Right atrium auricular region (tissue), 2 donors: Measurements from ENCODE around the gene PAM16. TPM values are rescaled to one million over a fixed set of nuclear protein-coding genes. Genes with fewer than 3 reads are reported as not detected.

Experiments used
- DNase-seq: peaks from one replicate; pipeline ENCODE4 v3.0.0-alpha.2; 2019; ENCODE audit warnings: low spot score
- H3K27ac ChIP-seq, 2 donors: fragments of 200-600 bp; sonication (generic); 1 replicate in 1 of 2; 2 replicates in 1 of 2; pipeline ENCODE4 v1.5.1; 2016 to 2019
- H3K27me3 ChIP-seq, 2 donors: fragments of 200-600 bp; sonication (generic); one replicate each; pipeline versions ENCODE4 v1.5.1 to v1.6.0; 2017 to 2019
- H3K36me3 ChIP-seq: fragments of 200-600 bp; sonication (generic); one replicate; pipeline ENCODE4 v1.5.1; 2016
- H3K4me1 ChIP-seq, 2 donors: fragments of 200-600 bp; sonication (generic); one replicate each; pipeline versions ENCODE4 v1.5.1 to v1.6.0; 2017 to 2019
- H3K4me3 ChIP-seq, 2 donors: fragments of 200-600 bp; sonication (generic); 1 replicate in 1 of 2; 2 replicates in 1 of 2; pipeline ENCODE4 v1.5.1; 2017 to 2019; ENCODE audit warnings: mild to moderate bottlenecking in 1 of 2, moderate library complexity in 1 of 2
- H3K9me3 ChIP-seq, 2 donors: fragments of 200-600 bp; sonication (generic); one replicate each; pipeline ENCODE4 v1.5.1; 2019
- total RNA-seq, 2 donors: library from RNA; depleted of rRNA; stranded (reverse); fragments of >200 nt; gene quantifications; one replicate each; pipeline ENCODE4 v1.1.0, GENCODE V29; 2016
- TF ChIP-seq, protein P1 (sequence below), 2 donors: fragments of 200-600 bp; sonication (generic); IDR thresholded peaks; one replicate each; pipeline ENCODE4 v1.5.1; 2019; ENCODE audit warnings: antibody characterized with exemption in 2 of 2

Gene PAM16
- total RNA-seq, 2 donors from 2014 or later, result 54.6 to 85.7 TPM

DNA sequence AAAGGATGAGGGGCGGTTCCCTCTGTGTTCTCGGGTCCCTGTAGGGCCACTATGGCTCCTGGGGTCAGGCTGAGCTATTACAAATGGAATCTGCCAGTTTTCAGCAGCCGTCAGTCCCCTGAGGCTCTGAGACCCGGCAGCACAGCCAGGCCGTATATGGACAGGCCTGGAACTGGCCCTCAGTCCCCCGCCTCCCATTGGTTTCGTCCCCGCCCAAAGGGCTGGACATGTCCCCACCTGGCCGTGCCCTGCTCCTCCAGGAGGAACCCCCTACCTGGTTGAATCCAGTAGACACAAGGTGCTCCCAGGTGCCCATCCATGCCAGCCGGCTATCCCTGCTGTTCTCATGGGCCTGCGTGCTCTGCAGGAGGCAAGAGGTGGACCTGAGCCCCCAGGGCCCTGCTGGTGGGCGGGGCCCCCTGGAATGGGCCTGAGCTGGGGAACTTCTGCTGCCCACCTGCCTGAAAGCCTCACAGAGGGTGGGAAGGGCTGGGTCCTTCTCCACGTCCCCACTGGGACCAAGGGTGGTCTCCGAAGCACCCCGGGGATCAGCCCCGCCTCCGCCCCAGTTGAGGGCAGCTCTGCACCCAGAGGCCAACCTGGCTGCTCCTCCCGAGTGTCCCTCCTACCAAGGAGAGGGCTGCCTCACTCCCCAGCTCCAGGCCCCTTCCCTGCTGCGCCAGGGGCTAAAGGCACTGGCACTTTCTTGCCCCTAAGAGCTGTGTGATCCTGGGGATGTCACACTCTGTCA, 37.3 kb upstream of the PAM16 start:
- TF ChIP-seq, protein P1, sequence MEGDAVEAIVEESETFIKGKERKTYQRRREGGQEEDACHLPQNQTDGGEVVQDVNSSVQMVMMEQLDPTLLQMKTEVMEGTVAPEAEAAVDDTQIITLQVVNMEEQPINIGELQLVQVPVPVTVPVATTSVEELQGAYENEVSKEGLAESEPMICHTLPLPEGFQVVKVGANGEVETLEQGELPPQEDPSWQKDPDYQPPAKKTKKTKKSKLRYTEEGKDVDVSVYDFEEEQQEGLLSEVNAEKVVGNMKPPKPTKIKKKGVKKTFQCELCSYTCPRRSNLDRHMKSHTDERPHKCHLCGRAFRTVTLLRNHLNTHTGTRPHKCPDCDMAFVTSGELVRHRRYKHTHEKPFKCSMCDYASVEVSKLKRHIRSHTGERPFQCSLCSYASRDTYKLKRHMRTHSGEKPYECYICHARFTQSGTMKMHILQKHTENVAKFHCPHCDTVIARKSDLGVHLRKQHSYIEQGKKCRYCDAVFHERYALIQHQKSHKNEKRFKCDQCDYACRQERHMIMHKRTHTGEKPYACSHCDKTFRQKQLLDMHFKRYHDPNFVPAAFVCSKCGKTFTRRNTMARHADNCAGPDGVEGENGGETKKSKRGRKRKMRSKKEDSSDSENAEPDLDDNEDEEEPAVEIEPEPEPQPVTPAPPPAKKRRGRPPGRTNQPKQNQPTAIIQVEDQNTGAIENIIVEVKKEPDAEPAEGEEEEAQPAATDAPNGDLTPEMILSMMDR (IDR thresholded peaks at IDR 0.05), result no peak
- Histone ChIP-seq H3K27ac (peak overlapping the region; percentile 59 to 72), H3K27me3 (no peaks in the 10 kb centered on the region), H3K36me3 (no peaks in the 10 kb centered on the region), H3K4me3 (no peak overlapping the region), H3K4me1 (peaks cover 0 to 59% of the 10 kb centered on the region in 2 donors), H3K9me3 (no peaks in the 10 kb centered on the region)
- no peak for DNase-seq

DNA sequence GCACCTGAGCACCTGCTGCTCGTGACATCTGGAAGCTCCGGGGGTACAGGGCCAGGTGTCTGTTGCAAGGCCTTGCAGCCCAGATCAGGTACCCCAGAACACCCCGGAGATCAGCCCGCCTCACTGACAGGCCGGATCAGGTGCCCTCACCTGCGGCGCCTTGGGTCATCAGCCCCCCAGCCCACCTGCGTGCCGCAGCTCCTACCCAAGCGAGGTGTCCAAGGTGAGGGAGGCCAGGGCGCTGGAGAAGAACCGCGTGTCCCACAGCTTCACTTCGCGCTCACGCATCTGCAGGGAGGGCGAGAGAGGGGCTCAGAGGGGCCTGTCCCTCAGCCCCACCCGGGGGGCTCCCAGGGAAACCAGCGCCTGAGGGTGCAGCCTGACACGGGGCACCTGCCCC, 36.7 kb upstream of the PAM16 start:
- Histone ChIP-seq H3K27me3 (no peaks in the 10 kb centered on the region), H3K27ac (peak overlapping the region; percentile 46 to 59), H3K9me3 (no peaks in the 10 kb centered on the region), H3K36me3 (peaks cover 3% of the 10 kb centered on the region), H3K4me3 (no peak overlapping the region), H3K4me1 (peaks cover 0 to 55% of the 10 kb centered on the region in 2 donors)
- TF ChIP-seq, protein P1 (IDR thresholded peaks at IDR 0.05), result no peak
- no peak for DNase-seq

DNA sequence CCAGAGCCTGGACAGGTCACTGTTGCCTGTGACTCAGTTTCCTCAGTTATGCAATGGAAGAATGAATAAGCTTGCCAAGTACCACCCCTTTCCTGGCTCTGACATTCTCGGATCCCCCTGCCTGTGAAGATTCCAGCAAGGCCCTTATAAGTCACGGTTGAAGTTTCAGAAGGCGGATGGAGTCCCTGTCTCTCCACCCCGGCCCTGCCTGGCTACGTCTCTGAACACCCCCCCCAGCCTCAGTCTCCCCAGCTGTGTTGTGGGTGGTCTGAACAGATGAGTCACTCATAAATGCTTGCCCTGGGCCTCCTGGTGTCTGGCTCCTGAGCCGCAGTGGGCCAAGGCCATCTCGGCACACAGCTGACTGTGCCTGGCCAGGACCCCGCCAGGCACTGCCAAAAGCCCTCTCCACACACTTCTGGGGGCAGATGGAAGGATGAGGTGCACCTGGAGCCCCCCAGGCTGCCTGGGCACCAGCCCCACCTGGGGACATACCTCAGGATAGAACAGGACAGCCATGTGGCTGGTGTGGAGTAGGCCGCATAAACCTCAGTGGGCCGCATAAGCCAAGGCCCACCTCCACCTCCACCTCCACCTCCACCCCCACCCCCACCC, 35.9 kb upstream of the PAM16 start:
- DNase-seq, result no peak
- TF ChIP-seq, protein P1 (IDR thresholded peaks at IDR 0.05), result no peak
- no peak overlapping the region for H3K4me3 ChIP-seq
- H3K4me1 ChIP-seq, result peaks cover 0 to 49% of the 10 kb centered on the region in 2 donors
- no peaks in the 10 kb centered on the region for H3K27me3 ChIP-seq
- H3K9me3 ChIP-seq, result no peaks in the 10 kb centered on the region
- H3K27ac ChIP-seq, result peak overlapping the region; percentile 46 to 59
- H3K36me3 ChIP-seq, result peaks cover 10% of the 10 kb centered on the region

DNA sequence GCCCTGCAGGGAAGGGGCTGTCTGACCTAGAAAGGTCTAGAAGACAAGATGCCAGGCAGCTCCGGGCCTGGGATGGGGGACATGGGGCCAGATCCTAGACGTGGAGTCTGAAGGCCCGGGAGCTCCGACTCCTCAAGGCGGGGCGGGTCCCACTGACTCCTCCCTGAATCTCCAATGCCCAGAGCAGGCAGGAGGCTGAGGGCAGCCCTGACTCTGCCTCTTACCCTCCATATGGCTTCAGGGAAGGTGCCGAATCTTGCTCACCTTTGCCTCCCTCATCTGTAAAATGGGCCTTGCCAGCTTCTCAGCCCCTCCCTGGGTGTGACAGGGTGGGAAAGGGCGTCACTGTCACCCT, 35.3 kb upstream of the PAM16 start:
- no peaks in the 10 kb centered on the region for H3K27me3 ChIP-seq
- H3K27ac ChIP-seq, result peak overlapping the region; percentile 25 to 46
- H3K4me3 ChIP-seq, result no peak overlapping the region
- peaks cover 0 to 49% of the 10 kb centered on the region in 2 donors for H3K4me1 ChIP-seq
- no peak for DNase-seq
- no peaks in the 10 kb centered on the region for H3K9me3 ChIP-seq
- TF ChIP-seq, protein P1 (IDR thresholded peaks at IDR 0.05), result no peak
- H3K36me3 ChIP-seq, result peaks cover 16% of the 10 kb centered on the region

DNA sequence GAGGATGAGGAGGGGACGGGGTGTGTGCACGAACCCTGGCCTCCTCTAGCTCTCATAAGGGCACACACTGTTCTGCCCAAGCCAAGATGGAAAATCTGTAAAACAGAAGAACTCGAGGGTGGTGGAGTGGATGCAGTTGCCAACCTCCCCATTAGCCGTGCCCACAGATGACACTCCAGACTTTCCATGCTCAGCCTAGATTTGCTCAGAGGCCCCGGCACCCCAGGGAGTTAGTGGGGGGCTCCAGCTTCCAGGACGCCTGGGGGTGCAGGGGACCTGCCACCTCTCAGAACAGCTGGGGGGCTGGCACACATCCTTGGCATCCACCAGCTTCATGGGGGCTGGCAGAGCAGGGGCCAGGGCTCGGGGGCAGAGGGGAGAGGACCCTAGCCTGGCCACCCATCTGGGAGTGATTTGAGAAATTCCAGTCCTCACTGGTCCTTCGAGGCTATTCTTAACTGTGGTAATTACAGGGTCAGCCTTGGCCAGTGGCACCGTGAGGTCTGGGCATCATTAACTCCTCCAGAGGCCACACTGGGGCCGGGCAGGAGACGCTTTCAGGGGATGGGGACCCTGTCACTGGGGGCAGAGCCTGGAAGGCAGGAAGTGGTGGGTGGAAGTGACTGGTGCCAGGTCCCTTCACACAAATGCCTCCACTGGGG, 34.8 kb upstream of the PAM16 start:
- H3K4me3 ChIP-seq, result no peak overlapping the region
- no peaks in the 10 kb centered on the region for H3K9me3 ChIP-seq
- TF ChIP-seq, protein P1 (IDR thresholded peaks at IDR 0.05), result no peak
- peak overlapping the region; percentile 25 to 46 for H3K27ac ChIP-seq
- peaks cover 21% of the 10 kb centered on the region for H3K36me3 ChIP-seq
- DNase-seq, result no peak
- no peaks in the 10 kb centered on the region for H3K27me3 ChIP-seq
- peaks cover 0 to 49% of the 10 kb centered on the region in 2 donors for H3K4me1 ChIP-seq
